A673 (cell line): Measurements from ENCODE around the gene CTSA. TPM values are rescaled to one million over a fixed set of nuclear protein-coding genes. Genes with fewer than 3 reads are reported as not detected.

Source experiments
- BruUV-seq: library from RNA; stranded (reverse); fragments of 400-500 nt; replicated peaks from 2 replicates; lab custom pipeline; 2021; lab: Mats Ljungman, UMichigan
- CTCF ChIA-PET: fragments of 300-600 bp; sonication (Branson Sonifier 250); formaldehyde crosslinking; loops from one replicate; lab custom pipeline; 2022; ENCODE audit warnings: antibody characterized with exemption; lab: Charles Lee
- POLR2A ChIA-PET: fragments of 300-600 bp; sonication (Branson Sonifier 250); formaldehyde crosslinking; loops from one replicate; lab custom pipeline; 2022; ENCODE audit warnings: antibody characterized with exemption; ENCODE audit not compliant: low non-redundant PET; lab: Charles Lee
- DNase-seq: peaks from one replicate; pipeline ENCODE4 v3.0.0-alpha.2; 2015; ENCODE audit warnings: low spot score
- H3K27ac ChIP-seq: fragments of 200-600 bp; sonication (generic); 2 replicates; pipeline ENCODE4 v1.5.1; 2016; ENCODE audit warnings: mixed run types, low read depth, mild to moderate bottlenecking, mixed read lengths, antibody characterized with exemption, low read length; ENCODE audit not compliant: poor library complexity, severe bottlenecking
- H3K27me3 ChIP-seq: fragments of 200-600 bp; sonication (generic); replicated peaks from 2 replicates; pipeline ENCODE4 v1.6.1; 2017; ENCODE audit warnings: mixed run types, low read depth, mild to moderate bottlenecking, mixed read lengths, antibody characterized with exemption, low read length; ENCODE audit not compliant: insufficient read depth, poor library complexity
- H3K36me3 ChIP-seq: fragments of 200-600 bp; sonication (generic); 2 replicates; pipeline ENCODE4 v1.6.1; 2016; ENCODE audit warnings: mixed run types, mild to moderate bottlenecking, mixed read lengths, antibody characterized with exemption, low read length; ENCODE audit not compliant: insufficient read depth, poor library complexity, severe bottlenecking
- H3K4me1 ChIP-seq: fragments of 200-600 bp; sonication (generic); 2 replicates; pipeline ENCODE4 v1.6.1; 2017; ENCODE audit warnings: mixed run types, mild to moderate bottlenecking, mixed read lengths, antibody characterized with exemption, low read length; ENCODE audit not compliant: insufficient read depth, poor library complexity, severe bottlenecking
- H3K4me3 ChIP-seq: fragments of 200-600 bp; sonication (generic); 2 replicates; pipeline ENCODE4 v1.5.1; 2016; ENCODE audit warnings: low read depth, mixed run types, mild to moderate bottlenecking, mixed read lengths, low read length; ENCODE audit not compliant: poor library complexity, severe bottlenecking
- H3K9me3 ChIP-seq: fragments of 200-600 bp; sonication (generic); 2 replicates; pipeline ENCODE4 v1.6.1; 2016; ENCODE audit warnings: mixed run types, low read depth, mild to moderate bottlenecking, mixed read lengths, antibody characterized with exemption, low read length; ENCODE audit not compliant: poor library complexity, severe bottlenecking
- EZH2 ChIP-seq: fragments of 200-600 bp; sonication (generic); IDR thresholded peaks from 2 replicates; pipeline ENCODE4 v1.6.1; 2017; ENCODE audit warnings: borderline replicate concordance, low read depth, mild to moderate bottlenecking, mixed read lengths, antibody characterized with exemption, low read length; ENCODE audit not compliant: poor library complexity, severe bottlenecking
- intact Hi-C: fragments of 100-400 bp; cut with micrococcal nuclease; formaldehyde crosslinking; loops from one replicate; pipeline ENCODE4 v1.10.0; 2022; ENCODE audit not compliant: unreplicated experiment
- total RNA-seq: library from RNA; stranded (reverse); gene quantifications from 2 replicates; pipeline ENCODE4 v1.2.3, GENCODE V29; 2021
- TF ChIP-seq, protein P1 (sequence below): fragments of 300-800, 200-600 bp; sonication (generic); conservative IDR thresholded peaks from 2 replicates; pipeline ENCODE4 v1.5.1; 2017; ENCODE audit warnings: low read depth, mild to moderate bottlenecking, antibody characterized with exemption, low read length, moderate library complexity, mixed read lengths

Gene CTSA
- total RNA-seq, 1 experiment from 2014 or later, result 83.5 TPM

DNA sequence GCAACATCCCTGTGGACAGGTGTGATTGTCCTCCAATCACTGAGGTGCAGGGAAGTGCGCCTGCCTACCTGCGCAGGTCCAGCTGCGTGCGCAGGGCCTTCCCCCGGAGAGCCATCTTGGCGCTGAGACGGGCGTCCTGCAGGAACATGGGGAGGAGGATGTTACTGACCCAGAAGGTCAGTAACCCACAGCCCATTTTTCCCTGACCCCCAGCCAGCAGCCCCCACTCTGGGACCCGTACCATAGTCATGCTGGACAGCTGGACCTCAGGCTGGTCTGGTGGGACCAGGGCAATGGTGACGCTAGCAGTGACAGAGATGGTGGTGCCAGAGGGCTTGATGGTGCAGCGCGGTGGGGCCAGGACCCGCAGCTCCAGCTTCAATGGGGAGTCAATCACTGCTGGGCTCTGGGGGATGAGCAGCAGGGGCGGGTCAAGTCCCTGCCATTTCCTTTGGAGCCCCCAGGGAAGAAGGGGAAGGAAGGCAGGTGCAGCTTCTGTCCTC, 11.1 kb downstream of the CTSA start:
- POLR2A ChIA-PET, result no interaction called here
- intact Hi-C loops, result no loop called here
- H3K4me1 ChIP-seq, result no peaks in the 10 kb centered on the region

DNA sequence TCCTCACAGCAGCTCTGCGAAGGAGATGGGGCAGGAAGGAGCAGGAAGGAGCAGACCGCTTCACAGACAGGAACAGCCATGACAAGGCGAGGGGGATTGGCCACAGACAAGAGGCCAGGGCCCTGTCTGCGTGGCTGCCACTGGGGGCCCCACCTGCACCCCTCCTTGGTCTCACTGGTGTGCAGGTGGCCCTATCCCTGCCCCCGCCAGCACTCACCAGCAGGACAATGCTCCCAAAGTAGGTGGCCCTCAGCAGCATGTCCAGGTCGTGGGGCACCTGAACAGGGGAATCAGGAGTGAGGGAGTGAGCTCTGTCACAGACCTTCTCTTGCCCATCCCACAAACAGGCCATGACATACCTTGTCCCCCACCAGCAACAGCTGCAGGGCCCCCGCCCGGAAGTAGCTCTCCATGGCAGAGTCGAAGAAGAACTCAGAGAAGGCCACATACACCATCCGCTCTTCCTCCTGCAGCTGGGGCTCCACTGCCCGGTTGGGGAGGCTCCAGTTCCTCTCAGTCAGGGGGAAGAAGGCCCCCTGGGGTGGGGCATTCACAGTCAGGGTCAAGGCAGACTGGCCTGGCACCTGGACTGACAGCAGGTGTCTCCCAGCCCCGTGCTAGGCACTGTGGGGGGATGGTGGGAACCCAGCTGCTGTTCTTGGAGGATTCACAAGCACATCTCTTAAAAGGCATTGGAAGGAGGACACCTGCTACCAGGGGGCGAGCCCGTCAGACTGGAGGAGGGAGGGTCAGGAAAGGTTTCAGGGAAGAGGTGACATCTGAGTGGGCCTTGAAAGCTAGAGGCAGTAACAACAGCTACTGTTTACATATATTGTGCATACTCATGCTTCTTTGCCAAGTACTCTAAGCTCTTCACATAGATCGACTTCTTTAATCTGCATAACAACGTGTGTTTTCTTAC, 13.7 kb downstream of the CTSA start:
- Histone ChIP-seq H3K36me3 (peaks cover 41% of the 10 kb centered on the region), H3K4me3 (no peak overlapping the region), H3K4me1 (no peaks in the 10 kb centered on the region), H3K9me3 (no peaks in the 10 kb centered on the region), H3K27ac (no peak overlapping the region), H3K27me3 (no peaks in the 10 kb centered on the region)
- intact Hi-C loops, result no loop called here
- CTCF ChIA-PET, result no interaction called here
- no peak for DNase-seq
- BruUV-seq, result no TSS peak
- POLR2A ChIA-PET, result interaction anchor here (0.5 kb wide), 1 partner anchor 59 kb away, joined by 3 read pairs; no protein-coding TSS in a partner anchor
- TF ChIP-seq, protein P1, sequence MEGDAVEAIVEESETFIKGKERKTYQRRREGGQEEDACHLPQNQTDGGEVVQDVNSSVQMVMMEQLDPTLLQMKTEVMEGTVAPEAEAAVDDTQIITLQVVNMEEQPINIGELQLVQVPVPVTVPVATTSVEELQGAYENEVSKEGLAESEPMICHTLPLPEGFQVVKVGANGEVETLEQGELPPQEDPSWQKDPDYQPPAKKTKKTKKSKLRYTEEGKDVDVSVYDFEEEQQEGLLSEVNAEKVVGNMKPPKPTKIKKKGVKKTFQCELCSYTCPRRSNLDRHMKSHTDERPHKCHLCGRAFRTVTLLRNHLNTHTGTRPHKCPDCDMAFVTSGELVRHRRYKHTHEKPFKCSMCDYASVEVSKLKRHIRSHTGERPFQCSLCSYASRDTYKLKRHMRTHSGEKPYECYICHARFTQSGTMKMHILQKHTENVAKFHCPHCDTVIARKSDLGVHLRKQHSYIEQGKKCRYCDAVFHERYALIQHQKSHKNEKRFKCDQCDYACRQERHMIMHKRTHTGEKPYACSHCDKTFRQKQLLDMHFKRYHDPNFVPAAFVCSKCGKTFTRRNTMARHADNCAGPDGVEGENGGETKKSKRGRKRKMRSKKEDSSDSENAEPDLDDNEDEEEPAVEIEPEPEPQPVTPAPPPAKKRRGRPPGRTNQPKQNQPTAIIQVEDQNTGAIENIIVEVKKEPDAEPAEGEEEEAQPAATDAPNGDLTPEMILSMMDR, result no peak
- no peak for TF ChIP-seq EZH2

More for the DNA sequence above, 11.1 kb downstream of the CTSA start:
- BruUV-seq, result no TSS peak
- Histone ChIP-seq H3K4me3 (no peak overlapping the region), H3K36me3 (peaks cover 51% of the 10 kb centered on the region), H3K27me3 (no peaks in the 10 kb centered on the region), H3K27ac (no peak overlapping the region), H3K9me3 (no peaks in the 10 kb centered on the region)
- TF ChIP-seq, protein P1, result no peak
- no peak for TF ChIP-seq EZH2
- no peak for DNase-seq
- CTCF ChIA-PET, result no interaction called here

DNA sequence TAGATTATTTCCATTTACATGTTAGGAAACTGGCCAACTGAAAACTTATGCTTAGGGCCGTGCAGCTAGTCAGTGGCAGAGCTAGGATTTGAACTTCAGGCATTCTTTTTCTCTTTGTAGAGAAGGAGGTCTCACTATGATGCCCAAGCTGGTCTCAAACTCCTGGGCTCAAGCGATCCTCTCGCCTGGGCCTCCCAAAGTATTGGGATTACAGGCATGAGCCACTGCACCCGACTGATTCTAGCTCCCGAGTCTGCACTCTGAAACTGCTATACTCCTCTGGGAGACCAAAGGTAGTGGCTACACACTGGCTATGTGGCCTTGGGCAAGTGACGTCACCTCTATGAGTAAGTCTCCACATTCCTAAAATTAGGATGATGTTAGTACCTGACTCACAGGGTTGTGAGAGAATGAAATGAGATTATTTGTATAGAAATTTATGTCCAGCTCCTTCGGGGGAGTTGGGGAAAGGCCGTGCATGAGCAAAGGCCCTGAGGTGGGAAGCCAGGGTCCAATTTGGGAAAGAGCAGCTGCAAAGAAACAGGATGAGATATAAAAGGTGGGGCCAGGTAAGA, 14.5 kb downstream of the CTSA start:
- no peaks in the 10 kb centered on the region for H3K9me3 ChIP-seq
- no peaks in the 10 kb centered on the region for H3K27me3 ChIP-seq
- DNase-seq, result no peak
- peaks cover 37% of the 10 kb centered on the region for H3K36me3 ChIP-seq
- intact Hi-C loops, result no loop called here
- BruUV-seq, result no TSS peak
- peaks cover 3% of the 10 kb centered on the region for H3K4me1 ChIP-seq
- POLR2A ChIA-PET, result no interaction called here
- CTCF ChIA-PET, result no interaction called here
- no peak overlapping the region for H3K4me3 ChIP-seq
- TF ChIP-seq, protein P1, result no peak
- no peak for TF ChIP-seq EZH2
- H3K27ac ChIP-seq, result no peak overlapping the region
